ENCODE results near the gene RNF186.

RNF186 gene

DNA sequence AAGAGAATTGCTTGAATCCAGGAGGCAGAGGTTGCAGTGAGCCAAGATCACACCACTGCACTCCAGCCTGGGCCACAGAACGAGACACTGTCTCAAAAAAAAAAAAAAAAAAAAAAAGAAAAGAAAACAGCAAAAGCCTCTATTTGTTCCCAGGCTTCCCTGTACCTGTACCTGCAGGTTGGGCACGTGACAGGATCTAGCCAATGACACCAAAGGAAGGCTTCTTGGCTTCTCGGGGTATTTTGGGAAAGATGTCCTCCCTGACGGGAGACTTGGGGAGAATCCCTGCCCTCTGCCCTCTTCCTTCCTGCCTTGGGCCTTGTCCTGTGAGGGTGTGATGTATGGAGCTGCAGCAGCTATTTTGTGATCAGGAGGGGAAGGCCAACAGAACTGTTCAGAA is 38.1 kb downstream of the RNF186 start:
- DNase-seq: no peak
- Histone ChIP-seq H4K20me1 (ENCODE audit: insufficient read depth, low read length) (no peaks in the 10 kb centered on the region), H3K4me2 (ENCODE audit: low read depth, low read length) (no peak overlapping the region), H3K9ac (ENCODE audit: low read length) (no peak overlapping the region), H3K36me3 (replicated peaks; ENCODE audit: insufficient read depth, low read length) (no peaks in the 10 kb centered on the region; the same call in 1 of the 2 replicates), H3K9me2 (replicated peaks; ENCODE audit: insufficient read depth, low read length) (no peaks in the 10 kb centered on the region), H3F3A (ENCODE audit: insufficient read depth, low read length) (no peaks in the 10 kb centered on the region), H2AFZ (ENCODE audit: low read length) (no peak overlapping the region), H3K9me3 (replicated peaks; ENCODE audit: insufficient read depth, low read length) (no peaks in the 10 kb centered on the region), H3K27me3 (replicated peaks; ENCODE audit: insufficient read depth, low read length) (no peaks in the 10 kb centered on the region), H3K79me2 (ENCODE audit: low read length) (no peaks in the 10 kb centered on the region), H3K4me3 (ENCODE audit: low read length) (no peak overlapping the region), H3K27ac (ENCODE audit: low read length) (no peak overlapping the region), H3K4me1 (ENCODE audit: low read length) (no peaks in the 10 kb centered on the region)
- no peak for TF ChIP-seq EZH2 (optimal IDR thresholded peaks at IDR 0.05; ENCODE audit: low read depth, low read length)
- TF ChIP-seq, protein P1, sequence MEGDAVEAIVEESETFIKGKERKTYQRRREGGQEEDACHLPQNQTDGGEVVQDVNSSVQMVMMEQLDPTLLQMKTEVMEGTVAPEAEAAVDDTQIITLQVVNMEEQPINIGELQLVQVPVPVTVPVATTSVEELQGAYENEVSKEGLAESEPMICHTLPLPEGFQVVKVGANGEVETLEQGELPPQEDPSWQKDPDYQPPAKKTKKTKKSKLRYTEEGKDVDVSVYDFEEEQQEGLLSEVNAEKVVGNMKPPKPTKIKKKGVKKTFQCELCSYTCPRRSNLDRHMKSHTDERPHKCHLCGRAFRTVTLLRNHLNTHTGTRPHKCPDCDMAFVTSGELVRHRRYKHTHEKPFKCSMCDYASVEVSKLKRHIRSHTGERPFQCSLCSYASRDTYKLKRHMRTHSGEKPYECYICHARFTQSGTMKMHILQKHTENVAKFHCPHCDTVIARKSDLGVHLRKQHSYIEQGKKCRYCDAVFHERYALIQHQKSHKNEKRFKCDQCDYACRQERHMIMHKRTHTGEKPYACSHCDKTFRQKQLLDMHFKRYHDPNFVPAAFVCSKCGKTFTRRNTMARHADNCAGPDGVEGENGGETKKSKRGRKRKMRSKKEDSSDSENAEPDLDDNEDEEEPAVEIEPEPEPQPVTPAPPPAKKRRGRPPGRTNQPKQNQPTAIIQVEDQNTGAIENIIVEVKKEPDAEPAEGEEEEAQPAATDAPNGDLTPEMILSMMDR (IDR thresholded peaks at IDR 0.05; ENCODE audit: low read length): no peak
- no peak for TF ChIP-seq EZH2phosphoT487 (IDR thresholded peaks at IDR 0.05; ENCODE audit: low read length)

DNA sequence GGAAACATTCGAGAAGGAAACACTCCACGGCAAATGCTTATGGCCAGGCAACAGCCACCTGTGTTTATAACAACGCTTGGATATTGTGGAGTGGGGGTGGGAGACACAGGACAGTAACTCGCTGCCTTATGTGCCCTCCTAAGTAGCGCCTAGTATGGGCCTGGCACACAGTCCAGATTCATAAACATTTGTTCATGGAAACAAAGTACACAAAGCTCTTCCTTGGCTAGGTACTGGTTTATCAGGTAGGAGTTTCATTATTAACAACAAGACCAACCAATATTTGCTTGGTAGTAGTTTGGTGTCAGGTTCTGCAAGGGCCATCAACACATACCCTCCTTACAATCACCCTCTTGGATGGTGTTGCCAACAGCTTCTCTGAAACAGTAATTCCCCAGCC is 38.8 kb downstream of the RNF186 start:
- Histone ChIP-seq H3K4me1 (ENCODE audit: low read length) (no peaks in the 10 kb centered on the region), H3K4me2 (ENCODE audit: low read depth, low read length) (no peak overlapping the region), H3F3A (ENCODE audit: insufficient read depth, low read length) (no peaks in the 10 kb centered on the region), H3K27me3 (replicated peaks; ENCODE audit: insufficient read depth, low read length) (no peaks in the 10 kb centered on the region), H2AFZ (ENCODE audit: low read length) (no peak overlapping the region), H3K9me3 (replicated peaks; ENCODE audit: insufficient read depth, low read length) (no peaks in the 10 kb centered on the region), H3K9ac (ENCODE audit: low read length) (no peak overlapping the region), H3K9me2 (replicated peaks; ENCODE audit: insufficient read depth, low read length) (no peaks in the 10 kb centered on the region), H3K27ac (ENCODE audit: low read length) (no peak overlapping the region), H3K4me3 (ENCODE audit: low read length) (no peak overlapping the region), H4K20me1 (ENCODE audit: insufficient read depth, low read length) (no peaks in the 10 kb centered on the region), H3K79me2 (ENCODE audit: low read length) (no peaks in the 10 kb centered on the region), H3K36me3 (replicated peaks; ENCODE audit: insufficient read depth, low read length) (no peaks in the 10 kb centered on the region; the same call in 1 of the 2 replicates)
- no peak for DNase-seq
- TF ChIP-seq, protein P1 (IDR thresholded peaks at IDR 0.05; ENCODE audit: low read length): no peak
- TF ChIP-seq EZH2 (optimal IDR thresholded peaks at IDR 0.05; ENCODE audit: low read depth, low read length) (no peak), EZH2phosphoT487 (IDR thresholded peaks at IDR 0.05; ENCODE audit: low read length) (no peak)

DNA sequence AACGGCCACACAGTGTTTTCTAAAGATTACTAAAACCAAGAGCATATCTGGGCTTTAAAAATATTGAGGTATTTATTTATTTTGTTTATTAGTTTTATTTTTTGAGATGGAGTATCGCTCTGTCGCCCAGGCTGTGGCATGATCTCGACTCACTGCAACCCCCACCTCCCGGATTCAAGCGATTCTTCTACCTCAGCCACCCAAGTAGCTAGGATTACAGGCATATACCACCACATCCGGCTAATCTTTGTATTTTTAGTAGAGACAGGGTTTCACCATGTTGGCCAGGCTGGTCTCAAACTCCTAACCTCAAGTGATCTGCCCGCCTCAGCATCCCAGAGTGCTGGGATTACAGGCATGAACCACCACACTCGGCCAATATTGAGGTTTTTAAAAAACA is 39.3 kb downstream of the RNF186 start:
- Histone ChIP-seq H3K27ac (ENCODE audit: low read length) (no peak overlapping the region), H3K79me2 (ENCODE audit: low read length) (no peaks in the 10 kb centered on the region), H3K9me3 (replicated peaks; ENCODE audit: insufficient read depth, low read length) (no peaks in the 10 kb centered on the region), H2AFZ (ENCODE audit: low read length) (no peak overlapping the region), H3K36me3 (replicated peaks; ENCODE audit: insufficient read depth, low read length) (no peaks in the 10 kb centered on the region; the same call in 1 of the 2 replicates), H3K27me3 (replicated peaks; ENCODE audit: insufficient read depth, low read length) (no peaks in the 10 kb centered on the region), H3K4me1 (ENCODE audit: low read length) (no peaks in the 10 kb centered on the region), H4K20me1 (ENCODE audit: insufficient read depth, low read length) (no peaks in the 10 kb centered on the region), H3K9ac (ENCODE audit: low read length) (no peak overlapping the region), H3K9me2 (replicated peaks; ENCODE audit: insufficient read depth, low read length) (no peaks in the 10 kb centered on the region), H3F3A (ENCODE audit: insufficient read depth, low read length) (no peaks in the 10 kb centered on the region), H3K4me3 (ENCODE audit: low read length) (no peak overlapping the region), H3K4me2 (ENCODE audit: low read depth, low read length) (no peak overlapping the region)
- DNase-seq: no peak
- TF ChIP-seq, protein P1 (IDR thresholded peaks at IDR 0.05; ENCODE audit: low read length): no peak
- TF ChIP-seq EZH2 (optimal IDR thresholded peaks at IDR 0.05; ENCODE audit: low read depth, low read length) (no peak), EZH2phosphoT487 (IDR thresholded peaks at IDR 0.05; ENCODE audit: low read length) (no peak)
